ENCODE results near the gene FOXN3. TPM values are rescaled to one million over a fixed set of nuclear protein-coding genes. Genes with fewer than 3 reads are reported as not detected.

FOXN3 gene
- polyA plus RNA-seq, 2 of the 4 experiments (the other 2 are of a cell fraction), result 6.0 to 6.4 TPM

DNA sequence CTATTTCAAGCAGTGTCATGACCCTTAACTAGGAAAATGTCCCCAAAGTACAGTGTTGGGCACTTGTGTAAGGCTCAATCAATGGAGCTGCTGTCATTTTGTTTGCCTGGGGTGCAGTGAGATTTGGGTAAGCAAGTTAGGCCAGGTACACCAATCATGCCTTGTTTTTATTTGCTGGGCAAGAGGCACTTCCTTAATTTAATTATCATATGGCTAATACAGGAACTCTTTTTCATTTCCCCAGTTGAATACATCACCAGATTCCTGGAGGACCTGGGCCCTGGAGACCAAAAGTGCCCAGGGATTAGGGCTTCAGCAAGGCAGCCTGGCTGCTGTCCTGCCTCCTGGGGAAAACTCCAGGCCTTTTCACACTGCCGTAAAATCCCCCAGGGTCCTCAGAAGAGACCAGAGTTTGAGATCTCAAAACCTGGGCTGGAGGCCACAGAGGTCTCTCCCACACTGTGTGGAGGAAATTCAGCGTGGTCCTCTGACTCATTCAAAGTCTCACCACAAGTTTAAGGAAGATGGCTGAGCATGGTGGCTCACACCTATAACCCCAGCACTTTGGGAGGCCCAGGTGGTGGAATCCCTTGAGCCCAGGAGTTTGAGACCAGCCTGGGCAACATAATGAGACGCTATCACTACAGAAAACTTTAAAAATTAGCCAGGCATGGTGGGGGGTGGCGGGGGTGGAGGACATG lies 28.4 kb upstream of the FOXN3 start:
- 56% methylated on average over 4 of the region's 4 CpGs for WGBS (ENCODE audit: missing lambda C conversion rate)
- no peak for FAIRE-seq
- CTCF ChIA-PET, result interaction anchor here (0.7 kb wide), 1 partner anchor 125 kb away, joined by 3 read pairs; no protein-coding TSS in a partner anchor

DNA sequence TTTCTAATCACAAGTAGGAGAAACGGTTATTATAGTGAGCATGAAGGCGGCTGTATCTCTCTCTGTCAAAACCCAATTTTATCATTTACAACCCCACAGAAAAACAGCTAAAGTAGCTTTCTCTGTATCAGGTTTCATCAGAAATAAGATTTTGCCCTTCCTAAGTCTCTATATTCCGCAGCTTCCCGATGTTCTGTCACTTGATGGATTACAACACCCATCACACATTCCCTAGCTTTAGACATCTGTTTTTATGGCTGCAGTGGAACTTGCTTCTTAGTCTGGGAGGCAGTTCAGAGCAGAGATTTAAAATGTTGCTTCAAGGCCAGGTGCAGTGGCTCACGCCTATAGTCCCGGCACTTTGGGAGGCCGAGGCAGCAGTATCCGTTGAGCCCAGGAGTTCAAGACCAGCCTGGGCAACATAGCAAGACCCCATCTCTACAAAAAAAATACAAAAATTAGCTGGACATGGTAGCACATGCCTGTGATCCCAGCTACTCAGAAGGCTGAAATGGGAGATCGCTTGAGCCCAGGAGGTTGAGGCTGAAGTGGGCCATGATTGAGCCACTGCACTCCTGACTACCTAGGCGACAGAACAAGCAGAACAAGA lies 27.6 kb upstream of the FOXN3 start:
- Histone ChIP-seq H3K4me2 (no peak overlapping the region), H3K27ac (no peak overlapping the region), H3K4me1 (no peaks in the 10 kb centered on the region), H3K4me3 (no peak overlapping the region), H3K9me3 (no peaks in the 10 kb centered on the region)
- 72% methylated on average over 10 of the region's 10 CpGs for WGBS (ENCODE audit: missing lambda C conversion rate)
- ChIA-PET CTCF (interaction anchor here (0.7 kb wide), 1 partner anchor 10 kb away, joined by 3 read pairs; no protein-coding TSS in a partner anchor), POLR2A (no interaction called here)
- no peak for DNase-seq (ENCODE audit: low read depth in 1 of 2, low spot score in 1 of 2)
- no peak for ATAC-seq
- no peak for FAIRE-seq
- TF ChIP-seq SMC3 (IDR thresholded peaks at IDR 0.05), result no peak
- no peak for TF ChIP-seq POLR2A (IDR thresholded peaks at IDR 0.05; ENCODE audit: low read length)
- TF ChIP-seq ZNF302 (CRISPR knock-in tag; IDR thresholded peaks at IDR 0.05), result no peak
- TF ChIP-seq TFCP2L1 (CRISPR knock-in tag; IDR thresholded peaks at IDR 0.05), result no peak
- TF ChIP-seq KDM5A (IDR thresholded peaks at IDR 0.05), result no peak
- no peak for TF ChIP-seq NFE2L2 (conservative IDR thresholded peaks at IDR 0.05; ENCODE audit: low read length)
- no peak for TF ChIP-seq FOXS1 (CRISPR knock-in tag; IDR thresholded peaks at IDR 0.05)
- no peak for TF ChIP-seq HOXA7 (CRISPR knock-in tag; IDR thresholded peaks at IDR 0.05)
- TF ChIP-seq HOXB5 (CRISPR knock-in tag; IDR thresholded peaks at IDR 0.05), result no peak
- TF ChIP-seq GATA3 (IDR thresholded peaks at IDR 0.05; ENCODE audit: borderline replicate concordance), result no peak
- TF ChIP-seq BHLHE40 (IDR thresholded peaks at IDR 0.05; ENCODE audit: low read depth, low read length), result no peak
- no peak for TF ChIP-seq EP300 (IDR thresholded peaks at IDR 0.05)

More for the DNA sequence above, 28.4 kb upstream of the FOXN3 start:
- POLR2A ChIA-PET, result no interaction called here
- TF ChIP-seq HEYL (CRISPR knock-in tag; IDR thresholded peaks at IDR 0.05) (no peak), ZC3H11A (IDR thresholded peaks at IDR 0.05) (no peak)
- no peak for ATAC-seq
- Histone ChIP-seq H3K27ac (no peak overlapping the region), H3K4me2 (no peak overlapping the region), H3K4me1 (no peaks in the 10 kb centered on the region), H3K4me3 (no peak overlapping the region), H3K9me3 (no peaks in the 10 kb centered on the region)
- no peak for DNase-seq (ENCODE audit: low read depth in 1 of 2, low spot score in 1 of 2)

DNA sequence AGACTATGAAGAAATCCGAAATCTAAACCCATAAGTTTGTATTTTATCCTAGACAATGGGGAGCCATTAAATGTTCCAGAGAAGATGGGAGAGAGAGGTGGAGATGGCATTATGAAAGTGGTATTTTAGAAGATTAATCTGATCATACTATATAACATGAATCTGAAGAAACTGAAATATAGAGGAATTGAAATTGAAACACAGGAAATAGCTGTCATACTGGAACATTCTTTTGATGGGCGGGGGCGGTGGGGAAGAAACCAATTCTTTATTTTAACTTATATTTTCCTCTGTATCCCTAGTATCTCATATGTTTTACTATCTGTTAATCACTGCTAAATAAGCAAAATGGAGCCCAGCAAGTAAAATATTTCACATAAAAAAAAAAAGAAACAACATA lies 27.0 kb upstream of the FOXN3 start:
- CTCF ChIA-PET, result interaction anchor here (0.7 kb wide), 1 partner anchor 9 kb away, joined by 3 read pairs; no protein-coding TSS in a partner anchor
- no peaks in the 10 kb centered on the region for H3K9me3 ChIP-seq
- no peak for ATAC-seq

More for the DNA sequence above, 27.0 kb upstream of the FOXN3 start:
- H3K27ac ChIP-seq, result no peak overlapping the region
- POLR2A ChIA-PET, result no interaction called here
- no peak for TF ChIP-seq GATA3 (IDR thresholded peaks at IDR 0.05; ENCODE audit: borderline replicate concordance)
- no peak for TF ChIP-seq CEBPB (IDR thresholded peaks at IDR 0.05)
- TF ChIP-seq SMC3 (IDR thresholded peaks at IDR 0.05), result no peak
- TF ChIP-seq, protein P1, sequence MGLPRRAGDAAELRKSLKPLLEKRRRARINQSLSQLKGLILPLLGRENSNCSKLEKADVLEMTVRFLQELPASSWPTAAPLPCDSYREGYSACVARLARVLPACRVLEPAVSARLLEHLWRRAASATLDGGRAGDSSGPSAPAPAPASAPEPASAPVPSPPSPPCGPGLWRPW (IDR thresholded peaks at IDR 0.05), result no peak
- no peak for TF ChIP-seq NR3C1 (IDR thresholded peaks at IDR 0.05)
- TF ChIP-seq, protein P2, sequence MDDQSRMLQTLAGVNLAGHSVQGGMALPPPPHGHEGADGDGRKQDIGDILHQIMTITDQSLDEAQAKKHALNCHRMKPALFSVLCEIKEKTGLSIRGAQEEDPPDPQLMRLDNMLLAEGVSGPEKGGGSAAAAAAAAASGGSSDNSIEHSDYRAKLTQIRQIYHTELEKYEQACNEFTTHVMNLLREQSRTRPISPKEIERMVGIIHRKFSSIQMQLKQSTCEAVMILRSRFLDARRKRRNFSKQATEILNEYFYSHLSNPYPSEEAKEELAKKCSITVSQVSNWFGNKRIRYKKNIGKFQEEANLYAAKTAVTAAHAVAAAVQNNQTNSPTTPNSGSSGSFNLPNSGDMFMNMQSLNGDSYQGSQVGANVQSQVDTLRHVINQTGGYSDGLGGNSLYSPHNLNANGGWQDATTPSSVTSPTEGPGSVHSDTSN (IDR thresholded peaks at IDR 0.05), result no peak
- no peak for TF ChIP-seq CHD4 (IDR thresholded peaks at IDR 0.05; ENCODE audit: borderline replicate concordance)
- no peak for TF ChIP-seq FOSB (CRISPR knock-in tag; IDR thresholded peaks at IDR 0.05)
- no peak for TF ChIP-seq FOSL2 (IDR thresholded peaks at IDR 0.05)
- TF ChIP-seq FOSL2 (CRISPR knock-in tag; IDR thresholded peaks at IDR 0.05), result no peak
- no peak for TF ChIP-seq HOXB5 (CRISPR knock-in tag; IDR thresholded peaks at IDR 0.05)
- no peak for TF ChIP-seq JUNB (IDR thresholded peaks at IDR 0.05)
- no peak for TF ChIP-seq RAD21 (conservative IDR thresholded peaks at IDR 0.05 in 1 of 2, IDR thresholded peaks at IDR 0.05 in 1 of 2)
- FAIRE-seq, result no peak
- no peaks in the 10 kb centered on the region for H3K4me1 ChIP-seq
- no peak overlapping the region for H3K4me3 ChIP-seq
- WGBS (ENCODE audit: missing lambda C conversion rate), result 50% methylated on average over 3 of the region's 3 CpGs
- DNase-seq (ENCODE audit: low read depth in 1 of 2, low spot score in 1 of 2), result no peak
- H3K4me2 ChIP-seq, result no peak overlapping the region
